ENCODE results near the gene RAX2.
"Not testable (repeated sequence)": the region's sequence is repeated elsewhere in the genome, so short reads cannot be mapped to it uniquely, and the experiment has no call there.

RAX2 gene

GRCh38 chr19:3771906-3772455 lies at the start of gene RAX2:
TSS of gene RAX2 (minus strand) at chr19:3772228. CDS start at chr19:3771742, 486 bp downstream.
- Histone ChIP-seq H3K79me2 (ENCODE audit: control insufficient read depth, insufficient read depth, low read length, unreplicated experiment) (no peaks in the 10 kb centered on the region), H2AFZ (ENCODE audit: low read length, unreplicated experiment) (no peak within 1 kb of the TSS), H3K27ac (ENCODE audit: low read depth, low read length) (no peak within 1 kb of the TSS), H3K4me1 (ENCODE audit: control insufficient read depth, insufficient read depth, low read length, unreplicated experiment) (no peaks in the 10 kb centered on the region), H3K27me3 (ENCODE audit: insufficient read depth, low read length) (no peaks in the 10 kb centered on the region), H3K36me3 (ENCODE audit: insufficient read depth, low read length) (no peaks in the 10 kb centered on the region), H3K4me3 (ENCODE audit: low read depth, low read length) (no peak within 1 kb of the TSS)

GRCh38 chr19:3821156-3821555 lies 49.1 kb upstream of the RAX2 start:
- Histone ChIP-seq H3K79me2 (ENCODE audit: control insufficient read depth, insufficient read depth, low read length, unreplicated experiment) (no peaks in the 10 kb centered on the region), H3K4me1 (ENCODE audit: control insufficient read depth, insufficient read depth, low read length, unreplicated experiment) (no peaks in the 10 kb centered on the region), H2AFZ (ENCODE audit: low read length, unreplicated experiment) (no peak overlapping the region), H3K4me3 (ENCODE audit: low read depth, low read length) (no peak overlapping the region), H3K27ac (ENCODE audit: low read depth, low read length) (no peak overlapping the region), H3K27me3 (ENCODE audit: insufficient read depth, low read length) (no peaks in the 10 kb centered on the region), H3K36me3 (ENCODE audit: insufficient read depth, low read length) (no peaks in the 10 kb centered on the region)

- no peak overlapping the region for H2AFZ ChIP-seq (ENCODE audit: low read length, unreplicated experiment)
- H3K79me2 ChIP-seq (ENCODE audit: control insufficient read depth, insufficient read depth, low read length, unreplicated experiment): no peaks in the 10 kb centered on the region
- no peak overlapping the region for H3K4me3 ChIP-seq (ENCODE audit: low read depth, low read length)
- no peaks in the 10 kb centered on the region for H3K36me3 ChIP-seq (ENCODE audit: insufficient read depth, low read length)
- H3K27ac ChIP-seq (ENCODE audit: low read depth, low read length): no peak overlapping the region
- H3K27me3 ChIP-seq (ENCODE audit: insufficient read depth, low read length): no peaks in the 10 kb centered on the region
- no peaks in the 10 kb centered on the region for H3K4me1 ChIP-seq (ENCODE audit: control insufficient read depth, insufficient read depth, low read length, unreplicated experiment)
Measured at GRCh38 chr19:3819989-3820388, 48.0 kb upstream of the RAX2 start.

- H3K4me3 ChIP-seq (ENCODE audit: low read depth, low read length): no peak overlapping the region
- no peaks in the 10 kb centered on the region for H3K79me2 ChIP-seq (ENCODE audit: control insufficient read depth, insufficient read depth, low read length, unreplicated experiment)
- no peak overlapping the region for H3K27ac ChIP-seq (ENCODE audit: low read depth, low read length)
- no peaks in the 10 kb centered on the region for H3K4me1 ChIP-seq (ENCODE audit: control insufficient read depth, insufficient read depth, low read length, unreplicated experiment)
- no peak overlapping the region for H2AFZ ChIP-seq (ENCODE audit: low read length, unreplicated experiment)
- H3K36me3 ChIP-seq (ENCODE audit: insufficient read depth, low read length): no peaks in the 10 kb centered on the region
- no peaks in the 10 kb centered on the region for H3K27me3 ChIP-seq (ENCODE audit: insufficient read depth, low read length)
Measured at GRCh38 chr19:3818918-3819317, 46.9 kb upstream of the RAX2 start.

GRCh38 chr19:3818466-3818865 lies 46.4 kb upstream of the RAX2 start:
- H3K27ac ChIP-seq (ENCODE audit: low read depth, low read length): no peak overlapping the region
- no peaks in the 10 kb centered on the region for H3K27me3 ChIP-seq (ENCODE audit: insufficient read depth, low read length)
- H3K79me2 ChIP-seq (ENCODE audit: control insufficient read depth, insufficient read depth, low read length, unreplicated experiment): no peaks in the 10 kb centered on the region
- H3K4me3 ChIP-seq (ENCODE audit: low read depth, low read length): no peak overlapping the region
- no peaks in the 10 kb centered on the region for H3K36me3 ChIP-seq (ENCODE audit: insufficient read depth, low read length)
- no peaks in the 10 kb centered on the region for H3K4me1 ChIP-seq (ENCODE audit: control insufficient read depth, insufficient read depth, low read length, unreplicated experiment)
- no peak overlapping the region for H2AFZ ChIP-seq (ENCODE audit: low read length, unreplicated experiment)

GRCh38 chr19:3817761-3818160 lies 45.7 kb upstream of the RAX2 start:
- Histone ChIP-seq H3K27ac (ENCODE audit: low read depth, low read length) (no peak overlapping the region), H3K36me3 (ENCODE audit: insufficient read depth, low read length) (no peaks in the 10 kb centered on the region), H3K79me2 (ENCODE audit: control insufficient read depth, insufficient read depth, low read length, unreplicated experiment) (no peaks in the 10 kb centered on the region), H3K27me3 (ENCODE audit: insufficient read depth, low read length) (no peaks in the 10 kb centered on the region), H3K4me3 (ENCODE audit: low read depth, low read length) (no peak overlapping the region), H2AFZ (ENCODE audit: low read length, unreplicated experiment) (no peak overlapping the region), H3K4me1 (ENCODE audit: control insufficient read depth, insufficient read depth, low read length, unreplicated experiment) (no peaks in the 10 kb centered on the region)

- H3K79me2 ChIP-seq (ENCODE audit: control insufficient read depth, insufficient read depth, low read length, unreplicated experiment): no peaks in the 10 kb centered on the region
- H3K36me3 ChIP-seq (ENCODE audit: insufficient read depth, low read length): no peaks in the 10 kb centered on the region
- no peak overlapping the region for H3K27ac ChIP-seq (ENCODE audit: low read depth, low read length)
- H2AFZ ChIP-seq (ENCODE audit: low read length, unreplicated experiment): no peak overlapping the region
- no peaks in the 10 kb centered on the region for H3K4me1 ChIP-seq (ENCODE audit: control insufficient read depth, insufficient read depth, low read length, unreplicated experiment)
- H3K4me3 ChIP-seq (ENCODE audit: low read depth, low read length): no peak overlapping the region
- no peaks in the 10 kb centered on the region for H3K27me3 ChIP-seq (ENCODE audit: insufficient read depth, low read length)
Measured at GRCh38 chr19:3816566-3817218, 44.7 kb upstream of the RAX2 start.

- H3K27ac ChIP-seq (ENCODE audit: low read depth, low read length); H3K4me1 ChIP-seq (ENCODE audit: control insufficient read depth, insufficient read depth, low read length, unreplicated experiment); H3K36me3 ChIP-seq (ENCODE audit: insufficient read depth, low read length); H3K27me3 ChIP-seq (ENCODE audit: insufficient read depth, low read length); H3K4me3 ChIP-seq (ENCODE audit: low read depth, low read length); H3K79me2 ChIP-seq (ENCODE audit: control insufficient read depth, insufficient read depth, low read length, unreplicated experiment); H2AFZ ChIP-seq (ENCODE audit: low read length, unreplicated experiment): not testable (repeated sequence)
Measured at GRCh38 chr19:3816148-3816547, 44.1 kb upstream of the RAX2 start.

- Histone ChIP-seq H3K27me3 (ENCODE audit: insufficient read depth, low read length) (no peaks in the 10 kb centered on the region), H3K79me2 (ENCODE audit: control insufficient read depth, insufficient read depth, low read length, unreplicated experiment) (no peaks in the 10 kb centered on the region), H2AFZ (ENCODE audit: low read length, unreplicated experiment) (no peak overlapping the region), H3K36me3 (ENCODE audit: insufficient read depth, low read length) (no peaks in the 10 kb centered on the region), H3K4me3 (ENCODE audit: low read depth, low read length) (no peak overlapping the region), H3K4me1 (ENCODE audit: control insufficient read depth, insufficient read depth, low read length, unreplicated experiment) (no peaks in the 10 kb centered on the region), H3K27ac (ENCODE audit: low read depth, low read length) (no peak overlapping the region)
Measured at GRCh38 chr19:3814648-3815047, 42.6 kb upstream of the RAX2 start.

- no peak overlapping the region for H3K4me3 ChIP-seq (ENCODE audit: low read depth, low read length)
- H2AFZ ChIP-seq (ENCODE audit: low read length, unreplicated experiment): no peak overlapping the region
- no peaks in the 10 kb centered on the region for H3K79me2 ChIP-seq (ENCODE audit: control insufficient read depth, insufficient read depth, low read length, unreplicated experiment)
- H3K27me3 ChIP-seq (ENCODE audit: insufficient read depth, low read length): no peaks in the 10 kb centered on the region
- no peaks in the 10 kb centered on the region for H3K36me3 ChIP-seq (ENCODE audit: insufficient read depth, low read length)
- no peaks in the 10 kb centered on the region for H3K4me1 ChIP-seq (ENCODE audit: control insufficient read depth, insufficient read depth, low read length, unreplicated experiment)
- H3K27ac ChIP-seq (ENCODE audit: low read depth, low read length): no peak overlapping the region
Measured at GRCh38 chr19:3813473-3814392, 41.7 kb upstream of the RAX2 start.

Data from ACC112 (cell line).